Fibroblast of skin of back (primary cell): Measurements from ENCODE around the gene PDCD11.

Experiments
- DNase-seq: peaks from one replicate; pipeline ENCODE4 v3.0.0-alpha.2; 2013

The PDCD11 gene

DNA sequence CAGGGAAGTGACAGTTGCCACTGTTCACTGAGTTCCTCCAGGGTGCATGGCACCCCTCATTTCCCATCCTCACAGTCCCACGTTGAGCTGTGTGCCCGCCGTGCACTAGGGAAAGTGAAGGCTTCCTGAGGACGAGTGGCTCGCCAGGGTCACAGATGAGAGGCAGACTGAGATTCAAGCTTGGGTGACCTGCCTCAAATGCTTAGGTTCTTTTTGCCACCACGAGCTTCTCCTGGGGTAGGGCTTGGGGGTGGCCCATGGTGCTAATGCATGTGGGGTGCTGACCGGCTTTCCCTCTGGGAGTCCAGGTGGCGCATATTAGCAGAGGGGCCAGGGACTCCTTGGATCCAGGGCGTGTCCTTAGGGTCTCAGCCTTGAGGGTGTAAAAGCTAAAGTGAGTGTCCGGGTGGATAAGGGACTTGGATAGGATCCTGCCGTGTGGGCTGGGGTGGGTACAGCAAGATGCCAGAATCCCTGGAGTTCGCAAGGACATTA, 53.8 kb downstream of the PDCD11 start:
- no peak for DNase-seq

GRCh38 chr10:103451091-103451813, 54.8 kb downstream of the PDCD11 start:
- peak; percentile 80 for DNase-seq

DNA sequence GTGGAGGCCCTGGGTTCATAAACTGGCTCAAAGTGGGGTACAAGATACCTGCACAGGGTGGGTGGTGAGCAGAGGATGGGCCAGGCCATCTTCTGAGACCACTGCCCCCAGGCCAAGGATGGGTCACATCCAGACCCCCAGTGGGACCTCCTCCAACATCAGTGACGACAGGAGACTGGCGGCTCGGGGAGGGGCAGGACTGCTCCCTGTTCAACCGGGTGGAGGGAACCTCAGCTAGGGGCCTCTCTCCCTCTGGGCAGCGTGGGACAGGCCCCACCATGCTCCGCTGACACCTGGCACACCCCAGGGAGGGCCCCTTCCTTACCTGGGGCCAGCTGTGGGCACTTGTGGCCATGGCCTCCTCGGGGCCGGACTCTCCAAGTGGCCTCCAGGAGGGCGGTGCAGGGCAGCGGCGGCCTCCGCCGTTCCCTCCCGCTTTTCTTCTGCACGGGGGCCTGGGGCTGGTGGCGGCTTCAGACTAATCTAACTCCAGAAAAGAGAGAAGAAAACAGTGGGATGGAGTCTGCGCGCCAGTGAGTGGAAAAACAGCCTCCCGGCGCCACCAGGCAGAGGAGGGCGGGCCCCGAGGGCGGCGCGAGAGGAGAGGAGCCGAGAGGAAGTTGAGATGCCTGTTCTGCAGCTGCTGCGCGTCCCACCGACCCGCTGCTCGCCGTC, 55.5 kb downstream of the PDCD11 start, which contains the start of gene CALHM2:
CALHM2 (minus strand) TSS at position 540 of the 675 bp plus-strand sequence. CDS start 2,429 bp downstream, outside the sequence.
- peak; percentile 68 for DNase-seq

GRCh38 chr10:103452506-103453230, 56.2 kb downstream of the PDCD11 start:
- no peak for DNase-seq

DNA sequence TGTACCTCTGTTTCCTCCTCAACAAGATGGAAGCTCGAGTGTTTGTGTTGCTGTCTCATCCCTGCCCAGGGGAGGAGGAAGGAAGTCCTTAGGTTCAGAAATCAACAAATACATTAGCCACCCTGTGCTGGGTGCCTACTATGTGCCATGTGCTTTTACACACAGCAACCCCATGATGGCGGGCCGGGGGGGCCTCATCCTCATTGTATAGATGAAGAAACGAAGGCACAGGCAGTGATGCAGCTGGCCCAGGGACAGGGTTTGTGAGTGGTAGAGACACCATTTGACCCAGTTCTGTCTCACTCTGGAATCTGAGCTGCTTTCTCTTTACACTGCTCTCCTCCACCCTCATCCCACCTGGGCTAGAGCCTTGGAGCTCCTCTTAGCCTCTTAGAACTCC, 57.6 kb downstream of the PDCD11 start:
- DNase-seq, result no peak

DNA sequence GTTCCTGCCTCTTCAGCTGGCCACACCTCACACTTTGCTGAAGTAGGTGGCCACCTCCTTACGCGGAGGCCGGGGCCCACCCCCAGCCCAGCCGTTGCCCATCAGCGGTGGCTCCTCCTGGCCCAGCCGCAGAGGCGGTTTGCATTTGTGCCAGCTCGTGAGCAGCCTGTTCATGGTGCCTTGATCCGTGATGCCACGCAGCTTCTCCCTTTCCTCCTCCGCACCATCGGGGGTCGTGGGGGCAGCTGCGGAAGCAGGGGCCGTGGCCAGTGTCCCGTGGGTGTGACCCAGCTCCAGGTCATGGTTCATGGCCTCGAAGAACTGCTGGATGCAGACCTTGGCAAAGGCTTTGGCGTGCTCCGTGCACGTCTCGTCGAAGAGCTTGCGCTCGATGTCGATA, 58.8 kb downstream of the PDCD11 start:
- DNase-seq, result no peak

GRCh38 chr10:103456074-103456660, 59.7 kb downstream of the PDCD11 start:
- DNase-seq, result no peak

DNA sequence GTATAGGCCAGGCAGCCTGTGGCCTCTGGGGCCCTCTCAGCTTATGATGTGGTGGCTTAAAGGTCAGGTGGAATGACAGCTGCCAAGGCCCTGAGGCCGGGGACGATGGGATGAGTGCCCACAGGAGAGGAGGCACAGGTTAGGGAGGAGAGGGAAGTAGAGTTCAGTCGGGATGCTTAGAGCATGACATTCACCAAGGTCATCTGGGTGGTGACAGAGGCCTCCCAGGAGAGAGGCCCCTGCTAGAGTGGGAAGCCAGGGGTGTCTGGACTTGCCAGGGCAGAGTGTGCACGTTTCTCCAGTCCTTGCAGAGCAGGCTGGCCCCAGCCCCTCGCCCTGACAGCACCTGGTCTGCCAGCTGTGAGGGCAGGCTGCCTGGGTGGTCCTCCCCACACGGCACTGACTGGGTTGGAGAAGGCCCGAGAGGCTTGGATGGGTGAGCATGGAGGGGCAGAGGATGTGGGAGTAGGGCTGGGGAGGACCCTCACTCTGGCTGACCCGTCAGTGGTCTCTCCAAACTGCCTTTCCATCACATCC, 60.8 kb downstream of the PDCD11 start:
- DNase-seq, result no peak

DNA sequence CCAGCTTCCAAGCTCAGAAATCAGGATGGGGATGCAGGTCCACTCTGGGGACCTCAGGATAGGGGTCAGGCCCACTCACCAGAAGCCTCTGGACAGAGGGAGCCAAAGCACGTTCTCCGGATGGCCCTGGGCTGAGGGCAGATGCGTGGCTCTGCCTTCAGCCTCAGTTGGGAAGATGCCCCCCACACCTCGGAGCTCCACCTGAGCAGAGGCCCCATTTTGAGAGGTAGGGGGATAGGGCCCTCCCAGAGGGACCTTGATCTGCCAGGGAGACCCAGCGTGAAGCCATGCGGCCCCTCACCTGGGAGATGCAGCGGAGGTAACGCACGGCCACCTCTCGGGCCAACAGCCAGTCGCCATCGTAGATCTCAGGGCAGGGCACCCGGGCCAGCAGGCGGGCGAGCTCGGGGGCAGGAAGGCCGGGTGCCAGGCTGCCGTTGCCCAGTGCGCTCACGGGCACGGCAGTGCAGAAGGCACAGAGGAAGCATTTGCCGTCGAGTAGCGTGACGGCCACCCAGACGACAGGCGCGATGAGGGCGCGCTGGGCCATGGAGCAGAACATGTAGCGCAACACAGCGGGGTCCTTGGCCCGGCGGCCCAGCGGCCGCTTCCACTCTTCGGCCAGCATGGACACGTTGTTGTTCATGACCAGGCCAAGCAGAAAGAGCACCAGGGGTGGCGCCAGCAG, 61.6 kb downstream of the PDCD11 start:
- DNase-seq, result no peak

GRCh38 chr10:103458720-103459119, 62.3 kb downstream of the PDCD11 start, which contains the start of gene CALHM1:
Gene CALHM1, minus strand, starts transcription at chr10:103458900. Its CDS starts 149 bp downstream, at chr10:103458751.
- DNase-seq, result no peak

GRCh38 chr10:103459615-103460014, 63.2 kb downstream of the PDCD11 start:
- DNase-seq, result no peak

- DNase-seq, result no peak
Measured at GRCh38 chr10:103463499-103463898, 67.1 kb downstream of the PDCD11 start.

DNA sequence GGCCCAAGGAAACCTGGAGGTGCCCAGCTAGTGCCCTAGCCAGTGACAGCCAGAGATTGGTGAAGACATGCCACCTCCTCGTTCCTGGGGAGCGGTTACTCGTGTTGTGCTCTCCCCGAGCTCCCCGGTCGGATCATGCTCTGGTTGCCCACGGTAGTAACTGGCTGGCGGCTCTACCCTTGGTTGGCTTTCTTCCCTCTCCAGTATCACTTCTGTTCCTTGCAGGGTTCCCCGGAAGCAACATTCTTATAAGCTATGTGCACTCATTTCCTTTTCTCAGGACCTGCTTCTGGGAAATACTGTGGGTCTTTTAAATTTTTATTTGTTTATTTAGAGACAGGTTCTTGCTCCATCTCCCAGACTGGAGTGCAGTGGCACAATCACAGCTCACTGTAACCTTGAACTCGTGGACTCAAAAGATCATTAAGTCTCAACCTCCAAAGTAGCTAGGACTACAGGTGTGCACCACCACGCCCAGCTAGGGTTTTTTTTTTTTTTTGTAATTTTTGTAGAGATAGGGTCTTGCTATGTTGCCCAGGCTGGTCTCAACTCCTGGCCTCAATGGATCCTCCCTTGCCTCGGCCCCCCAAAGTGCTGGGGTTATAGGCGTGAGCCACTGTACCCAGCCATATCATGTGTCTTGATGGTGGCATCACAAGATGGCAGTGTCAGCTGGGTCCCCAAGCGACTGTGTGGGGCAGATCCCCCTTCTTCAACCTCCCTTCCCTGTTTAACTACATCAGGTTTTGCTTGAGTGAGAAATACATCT, 69.2 kb downstream of the PDCD11 start:
- DNase-seq, result no peak

DNA sequence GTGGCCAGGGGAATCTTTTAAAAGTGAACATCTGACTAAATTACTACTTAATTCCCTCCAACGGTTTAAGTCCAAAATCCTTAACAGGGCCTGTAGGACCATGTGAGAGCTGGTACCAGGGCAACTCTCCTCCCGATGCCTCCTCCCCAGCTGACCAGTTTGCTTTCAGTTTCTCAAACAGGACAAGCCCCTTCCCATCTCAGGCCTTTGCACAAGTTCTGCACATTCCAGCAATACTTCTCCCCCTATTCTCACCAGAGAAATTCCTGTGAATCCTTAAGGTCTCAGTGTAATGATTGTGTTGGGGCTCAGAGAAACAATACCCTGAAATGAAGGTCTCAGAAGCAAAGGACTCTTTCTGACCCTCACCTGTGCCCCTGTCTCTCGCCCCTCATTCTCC, 70.3 kb downstream of the PDCD11 start:
- peak; percentile 44 for DNase-seq

- no peak for DNase-seq
Measured at GRCh38 chr10:103467406-103467805, 71.0 kb downstream of the PDCD11 start.

GRCh38 chr10:103469201-103469600, 72.8 kb downstream of the PDCD11 start:
- DNase-seq, result no peak

DNA sequence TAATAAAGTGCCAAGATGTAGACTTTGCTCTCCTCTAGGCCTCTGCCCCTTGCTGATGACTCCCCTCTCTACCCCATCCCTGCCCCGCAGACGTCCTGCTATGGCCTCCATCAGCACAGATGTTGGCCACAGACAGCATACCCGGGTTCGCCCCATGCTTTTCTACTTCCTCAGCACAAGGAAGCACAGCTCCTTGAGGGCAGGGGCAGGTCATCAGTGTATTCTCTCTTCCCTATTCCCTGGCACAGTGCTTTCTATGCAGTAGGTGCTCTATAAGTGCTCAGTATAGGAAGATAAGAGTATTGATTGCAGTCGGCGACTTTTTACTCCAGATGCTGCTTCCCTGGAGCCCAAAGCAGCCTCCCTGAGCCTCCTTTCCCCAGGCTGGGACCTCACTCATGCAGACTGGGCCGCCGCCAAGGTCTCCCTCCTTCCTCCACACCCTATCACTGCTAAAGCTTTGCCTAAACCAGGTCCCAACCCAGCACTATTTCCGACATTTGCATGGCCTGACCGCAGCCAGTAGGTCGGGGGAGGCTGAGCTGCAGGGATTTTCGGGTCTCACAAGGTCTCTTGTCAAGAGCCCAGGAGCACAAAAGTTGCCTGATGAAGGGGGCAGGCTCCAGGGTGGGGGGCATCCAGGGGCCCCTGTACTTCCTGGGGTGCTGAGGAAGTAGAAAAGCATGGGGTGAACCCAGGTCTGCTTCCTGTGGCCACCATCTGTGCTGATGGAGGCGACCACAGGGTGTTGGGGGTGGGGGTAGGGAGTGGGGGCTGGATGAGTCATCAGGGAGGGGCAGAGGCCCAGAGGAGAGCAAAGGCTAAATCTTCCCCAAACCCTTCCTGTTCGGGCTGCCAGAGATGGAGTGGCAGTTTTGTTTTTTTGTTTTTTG, 74.6 kb downstream of the PDCD11 start:
- peak; percentile 30 for DNase-seq

DNA sequence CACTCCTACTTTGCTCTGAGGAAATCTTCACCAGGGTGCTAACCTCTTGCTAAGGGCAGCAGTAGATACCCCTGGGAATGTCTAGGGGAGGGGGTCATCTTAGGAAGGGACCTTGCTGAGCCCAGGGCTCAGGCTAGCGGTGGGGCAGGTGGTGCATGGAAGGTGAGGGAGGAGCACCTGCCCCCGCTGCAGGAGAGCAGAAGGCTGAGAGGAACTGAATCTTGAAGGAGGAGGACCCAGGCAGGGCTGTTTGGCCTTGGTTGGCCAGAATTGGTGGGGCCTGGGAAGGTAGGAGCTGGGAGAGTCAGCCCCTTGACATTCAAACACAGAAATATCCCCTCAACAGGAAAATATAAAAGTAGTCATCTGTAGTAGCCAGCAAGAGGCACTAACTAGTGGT, 75.6 kb downstream of the PDCD11 start:
- DNase-seq, result no peak

- no peak for DNase-seq
Measured at GRCh38 chr10:103473261-103473671, 76.8 kb downstream of the PDCD11 start.

GRCh38 chr10:103474077-103474476, 77.7 kb downstream of the PDCD11 start:
- DNase-seq, result no peak
